Keratinocyte (primary cell): ENCODE results near the gene BTN3A1.

Experiments used
- CTCF ChIP-seq, 3 experiments: IDR thresholded peaks in 1 of 3; conservative IDR thresholded peaks in 1 of 3; optimal IDR thresholded peaks in 1 of 3; 2 replicates in 2 of 3; 3 replicates in 1 of 3; pipeline versions ENCODE3 to v1.5.1; 2011; ENCODE audit warnings: low read length in 3 of 3, mild to moderate bottlenecking in 3 of 3, moderate library complexity in 2 of 3, control low read depth in 1 of 3, inconsistent platforms in 1 of 3; ENCODE audit not compliant: insufficient read depth in 2 of 3; ENCODE audit errors: extremely low read depth in 1 of 3
- EZH2 ChIP-seq: IDR thresholded peaks from one replicate; pipeline ENCODE4 v1.6.1; 2012; ENCODE audit warnings: inconsistent platforms, mild to moderate bottlenecking, low read length, moderate library complexity

GRCh38 chr6:26447257-26447656, 45.2 kb downstream of the BTN3A1 start:
- TF ChIP-seq CTCF (optimal IDR thresholded peaks at IDR 0.05 in 1 of 3, IDR thresholded peaks at IDR 0.05 in 1 of 3, conservative IDR thresholded peaks at IDR 0.05 in 1 of 3; ENCODE audit: extremely low read depth in 1 of 3, insufficient read depth in 2 of 3, low read length in 3 of 3) = no peak
- no peak for TF ChIP-seq EZH2
